GM19239 (cell line): ENCODE measurements around the gene BBS7.

Source experiments
- DNase-seq: peaks from one replicate; pipeline ENCODE4 v3.0.0; 2011; ENCODE audit warnings: low spot score; ENCODE audit not compliant: insufficient read length
- FAIRE-seq: peaks from 2 replicates; lab custom pipeline; 2011; peaks lifted over from hg19 to GRCh38; lab: Jason Lieb, UNC

Gene BBS7

GRCh38 chr4:121796283-121796682, 74.0 kb downstream of the BBS7 start:
- DNase-seq (no peak), FAIRE-seq (no peak)

DNA sequence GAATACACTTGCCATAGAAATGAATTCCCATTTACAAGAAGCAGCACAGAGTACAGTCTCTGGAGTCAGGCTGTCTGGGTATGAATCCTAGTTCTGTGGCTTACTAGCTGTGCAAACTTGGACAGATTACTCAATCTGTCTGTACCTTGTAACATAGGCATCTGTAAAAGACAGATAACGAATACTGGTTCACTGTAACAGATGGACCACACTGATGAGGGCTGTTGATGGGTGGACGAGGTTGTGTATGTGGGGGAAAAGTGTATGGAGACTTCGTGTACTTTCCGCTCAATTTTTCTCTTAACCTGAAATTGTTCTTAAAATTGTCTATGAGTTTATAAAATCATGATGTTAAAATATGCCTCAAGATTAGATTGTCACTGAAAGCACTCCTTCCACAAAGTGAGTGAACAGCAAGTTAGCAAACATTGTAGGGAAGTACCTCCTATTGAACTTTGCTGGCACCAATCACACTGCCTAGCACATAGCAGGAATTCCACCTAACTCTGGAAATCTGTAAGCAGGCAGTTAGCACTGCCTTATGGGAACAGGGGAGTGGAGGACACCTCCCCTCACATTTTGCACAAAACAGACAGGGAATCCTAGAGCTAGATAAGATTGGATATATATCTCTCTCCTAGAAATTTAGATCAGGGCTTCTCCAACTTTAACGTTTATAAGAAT, 75.6 kb downstream of the BBS7 start:
- FAIRE-seq = no peak
- no peak for DNase-seq

GRCh38 chr4:121792966-121793365, 77.3 kb downstream of the BBS7 start:
- FAIRE-seq = no peak

GRCh38 chr4:121791481-121791880, 78.8 kb downstream of the BBS7 start:
- FAIRE-seq (no peak), DNase-seq (no peak)

More at GRCh38 chr4:121792966-121793365, 77.3 kb downstream of the BBS7 start:
- DNase-seq = no peak

GRCh38 chr4:121790976-121791375, 79.3 kb downstream of the BBS7 start:
- no peak for FAIRE-seq
- DNase-seq = no peak

DNA sequence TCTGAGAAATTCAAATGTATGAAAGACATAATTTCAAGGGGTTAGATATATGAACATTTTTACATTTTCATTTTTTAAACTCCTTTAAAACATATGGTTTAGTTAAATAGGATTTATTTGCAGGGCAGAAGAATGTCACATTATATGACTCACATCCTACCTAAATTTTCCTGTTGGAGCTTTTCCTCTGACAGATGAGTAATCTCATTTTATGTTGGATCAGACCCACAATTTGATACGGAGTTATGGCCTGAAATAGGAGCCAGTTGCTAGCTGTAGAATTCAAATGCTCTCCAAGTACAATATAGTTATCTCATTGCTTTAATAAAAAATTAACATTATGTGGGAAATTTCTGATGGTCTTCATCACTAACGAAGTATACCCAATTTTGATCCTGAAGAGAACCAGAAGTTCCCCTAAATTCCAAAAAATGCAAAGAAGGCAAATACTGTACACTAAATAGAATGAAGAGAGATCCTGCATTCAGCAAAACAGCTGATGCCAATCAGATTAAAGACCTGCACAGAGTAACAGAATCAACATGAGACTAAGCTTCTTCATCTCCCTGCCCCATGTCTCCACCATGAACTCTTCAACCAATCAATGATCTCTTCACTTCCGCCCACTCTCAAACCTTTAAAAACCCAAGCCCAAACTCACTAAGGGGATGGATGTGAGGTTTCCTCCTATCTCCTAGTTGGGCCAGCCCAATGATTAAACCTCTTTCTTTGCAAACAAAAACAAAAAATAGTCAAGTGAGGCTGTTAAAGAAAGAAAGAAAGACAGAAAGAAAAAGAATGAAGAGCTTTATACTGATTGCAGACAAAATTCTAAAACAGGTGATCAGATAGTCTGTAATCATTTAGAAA, 80.1 kb downstream of the BBS7 start:
- no peak for FAIRE-seq
- DNase-seq = no peak

DNA sequence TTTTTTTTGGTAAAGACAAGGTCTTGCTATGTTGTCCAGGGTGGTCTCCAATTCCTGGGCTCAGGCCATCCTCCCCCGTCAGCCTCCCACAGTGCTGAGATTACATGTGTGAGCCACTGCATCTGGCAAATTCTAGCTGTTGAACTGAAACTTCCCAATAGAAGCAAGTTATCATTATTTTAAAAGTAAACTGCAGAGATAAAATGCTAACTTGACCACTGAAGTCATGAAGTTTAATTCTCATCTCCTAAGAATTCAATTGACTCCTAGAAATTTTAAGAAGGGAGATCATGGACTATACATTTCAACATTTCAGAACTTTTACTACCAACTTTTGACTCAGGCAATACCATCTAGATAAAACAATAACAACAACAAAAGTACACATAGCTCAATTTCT, 80.8 kb downstream of the BBS7 start:
- no peak for FAIRE-seq
- no peak for DNase-seq

DNA sequence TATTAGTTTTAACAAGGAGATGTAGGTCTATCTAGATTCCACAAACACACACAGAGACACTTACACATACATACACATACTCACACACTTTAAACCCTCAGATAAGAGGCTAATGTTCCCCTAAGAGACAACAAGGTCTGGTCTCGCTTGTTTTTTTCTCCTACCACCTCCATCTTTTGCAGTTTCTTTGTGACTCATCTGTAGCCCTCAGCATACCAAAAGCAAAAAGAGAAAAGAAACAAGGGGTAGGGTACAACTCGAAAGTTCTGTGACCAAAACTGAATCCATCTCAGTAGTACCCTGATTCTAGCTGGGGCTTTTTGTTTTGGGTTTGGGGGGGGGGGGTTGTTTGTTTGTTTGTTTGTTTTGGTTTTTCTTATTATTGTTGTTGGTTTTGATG, 81.4 kb downstream of the BBS7 start:
- no peak for DNase-seq
- peak; percentile 31 for FAIRE-seq

DNA sequence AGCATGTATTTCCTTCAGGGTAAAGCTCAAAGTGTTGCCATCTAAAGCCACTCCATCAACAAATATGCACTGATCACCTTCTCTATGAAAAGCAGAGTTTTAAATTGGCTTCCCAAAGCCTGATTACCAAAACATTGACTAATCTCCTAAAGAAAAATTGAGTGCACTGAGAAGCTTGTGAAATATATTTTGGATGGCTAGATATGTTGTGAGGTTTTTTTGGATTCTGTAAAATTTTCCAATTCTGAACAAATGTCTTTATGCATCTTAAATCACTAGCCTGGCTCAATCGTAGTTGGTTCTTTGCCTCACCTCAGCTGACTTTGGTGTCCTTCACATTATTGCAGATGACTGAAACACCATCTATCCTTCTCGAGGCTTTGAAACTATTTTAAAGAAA, 84.1 kb downstream of the BBS7 start:
- FAIRE-seq (no peak), DNase-seq (no peak)

- FAIRE-seq (no peak), DNase-seq (no peak)
Measured at GRCh38 chr4:121785479-121785878, 84.8 kb downstream of the BBS7 start.

DNA sequence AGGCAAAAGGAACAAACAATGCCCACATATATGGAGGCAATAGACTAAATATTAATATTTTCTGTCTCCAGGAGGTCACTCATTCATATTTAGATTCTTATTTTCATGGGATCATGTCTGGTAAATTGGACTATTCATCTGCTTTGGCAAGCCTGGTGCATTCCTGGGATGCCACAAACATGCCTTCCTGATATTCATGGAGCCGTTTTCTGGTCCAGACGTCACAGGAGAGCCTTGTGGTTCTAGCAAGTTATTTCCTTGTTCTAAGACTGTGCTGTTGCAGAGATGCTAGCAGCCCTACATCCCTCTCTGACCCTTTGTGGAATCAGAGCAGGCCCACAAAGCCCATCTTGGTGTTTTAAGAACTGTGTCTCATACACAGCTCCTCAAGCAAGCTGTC, 85.3 kb downstream of the BBS7 start:
- DNase-seq (no peak), FAIRE-seq (no peak)

GRCh38 chr4:121784401-121784800, 85.9 kb downstream of the BBS7 start:
- FAIRE-seq (no peak), DNase-seq (no peak)

DNA sequence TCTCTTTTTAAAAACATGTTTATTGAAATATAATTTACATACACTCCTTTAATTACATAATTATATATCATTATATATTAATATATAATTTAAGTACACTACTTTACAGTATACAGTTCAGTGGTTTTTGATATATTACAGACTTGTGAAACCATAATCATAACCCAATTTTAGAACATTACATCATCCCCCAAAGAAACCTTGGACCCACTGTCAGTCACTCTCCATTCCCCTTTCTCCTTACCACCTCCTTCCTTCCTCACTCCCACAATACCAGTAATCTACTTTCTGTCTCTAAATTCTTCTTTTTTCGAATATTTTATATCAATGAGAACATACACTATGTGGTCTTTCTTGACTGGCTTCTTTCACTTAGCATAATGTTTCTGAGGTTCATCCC, 87.1 kb downstream of the BBS7 start:
- FAIRE-seq = no peak

GRCh38 chr4:121778991-121779628, 91.2 kb downstream of the BBS7 start:
- no peak for DNase-seq

More for the DNA sequence above, 87.1 kb downstream of the BBS7 start:
- DNase-seq = no peak

DNA sequence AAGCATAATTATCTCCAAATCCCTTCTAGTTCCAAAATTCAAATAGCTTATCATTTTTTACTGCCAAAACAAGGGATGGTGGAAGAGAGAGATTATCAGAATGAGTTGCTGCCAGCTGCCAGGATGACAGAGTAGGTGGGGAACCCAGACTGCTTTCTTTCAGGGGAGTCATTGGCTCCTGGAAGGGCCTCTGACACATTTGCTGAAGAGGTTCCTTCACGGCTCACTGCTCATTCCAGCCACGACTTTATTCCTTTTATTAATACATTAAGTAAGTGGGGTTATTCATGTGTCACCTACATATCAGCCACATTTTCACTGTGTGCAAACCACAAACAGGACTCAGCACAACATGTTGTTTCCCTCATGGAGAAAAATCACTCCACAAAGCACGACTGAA, 92.6 kb downstream of the BBS7 start:
- no peak for FAIRE-seq

More at GRCh38 chr4:121778991-121779628, 91.2 kb downstream of the BBS7 start:
- FAIRE-seq = no peak

DNA sequence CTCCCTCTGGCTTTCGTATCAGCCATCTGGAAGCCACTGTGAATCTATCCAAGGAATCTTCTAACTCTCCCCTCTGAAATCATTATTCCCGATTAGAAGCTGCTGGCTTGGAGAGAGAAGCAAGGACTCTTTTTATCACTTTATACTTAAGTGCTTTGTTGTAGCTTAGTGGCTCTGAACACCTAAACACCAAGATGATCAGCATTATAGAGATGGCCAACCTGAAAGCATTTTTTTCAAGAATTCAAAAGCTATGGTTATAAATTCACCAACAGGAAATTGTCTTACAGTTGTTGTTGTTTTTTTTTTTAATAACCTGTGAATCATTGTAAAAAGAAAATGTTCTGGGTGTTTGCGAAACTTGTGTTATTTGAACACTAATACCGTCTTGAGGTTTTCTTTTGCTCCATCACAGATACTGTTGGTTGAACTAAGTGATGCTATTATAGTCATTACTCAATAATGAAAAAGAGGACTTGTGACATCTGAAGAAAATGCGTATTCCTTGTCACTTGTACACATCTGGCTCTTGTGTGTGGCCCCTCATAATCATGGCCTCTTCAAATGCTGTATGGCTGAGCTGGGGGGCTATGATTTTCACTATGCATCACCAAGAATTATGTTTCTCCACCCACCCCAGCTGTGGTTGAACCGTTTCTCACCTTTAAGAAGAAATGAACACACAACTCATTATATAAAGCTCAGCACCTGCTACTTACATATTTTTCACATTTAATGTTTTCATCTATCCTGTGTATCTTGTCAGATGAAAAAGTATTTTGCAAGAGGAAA, 93.5 kb downstream of the BBS7 start:
- FAIRE-seq (no peak), DNase-seq (no peak)

More for the DNA sequence above, 92.6 kb downstream of the BBS7 start:
- no peak for DNase-seq
